ENCODE data around the gene GDF7. TPM values are rescaled to one million over a fixed set of nuclear protein-coding genes. Genes with fewer than 3 reads are reported as not detected.

The GDF7 gene
- total RNA-seq, 2 donors from 2014 or later: 0.18 to 0.25 TPM

DNA sequence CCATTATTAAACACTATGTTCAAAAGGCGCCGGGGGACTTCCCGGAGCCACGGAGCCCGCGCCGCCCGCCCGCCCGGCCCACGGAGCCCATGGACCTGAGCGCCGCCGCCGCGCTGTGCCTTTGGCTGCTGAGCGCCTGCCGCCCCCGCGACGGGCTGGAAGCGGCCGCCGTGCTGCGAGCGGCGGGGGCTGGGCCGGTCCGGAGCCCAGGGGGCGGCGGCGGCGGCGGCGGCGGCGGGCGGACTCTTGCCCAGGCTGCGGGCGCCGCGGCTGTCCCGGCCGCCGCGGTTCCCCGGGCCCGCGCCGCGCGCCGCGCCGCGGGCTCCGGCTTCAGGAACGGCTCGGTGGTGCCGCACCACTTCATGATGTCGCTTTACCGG, 197 bp downstream of the GDF7 start:
- DNase-seq (no peak), ATAC-seq (peak; percentile 19)
- intact Hi-C loops (cut with DNase I, micrococcal nuclease): loop anchor here in 1 of 2 donors (10.0 kb wide), 1 partner anchor 298 kb away; no protein-coding TSS in a partner anchor

DNA sequence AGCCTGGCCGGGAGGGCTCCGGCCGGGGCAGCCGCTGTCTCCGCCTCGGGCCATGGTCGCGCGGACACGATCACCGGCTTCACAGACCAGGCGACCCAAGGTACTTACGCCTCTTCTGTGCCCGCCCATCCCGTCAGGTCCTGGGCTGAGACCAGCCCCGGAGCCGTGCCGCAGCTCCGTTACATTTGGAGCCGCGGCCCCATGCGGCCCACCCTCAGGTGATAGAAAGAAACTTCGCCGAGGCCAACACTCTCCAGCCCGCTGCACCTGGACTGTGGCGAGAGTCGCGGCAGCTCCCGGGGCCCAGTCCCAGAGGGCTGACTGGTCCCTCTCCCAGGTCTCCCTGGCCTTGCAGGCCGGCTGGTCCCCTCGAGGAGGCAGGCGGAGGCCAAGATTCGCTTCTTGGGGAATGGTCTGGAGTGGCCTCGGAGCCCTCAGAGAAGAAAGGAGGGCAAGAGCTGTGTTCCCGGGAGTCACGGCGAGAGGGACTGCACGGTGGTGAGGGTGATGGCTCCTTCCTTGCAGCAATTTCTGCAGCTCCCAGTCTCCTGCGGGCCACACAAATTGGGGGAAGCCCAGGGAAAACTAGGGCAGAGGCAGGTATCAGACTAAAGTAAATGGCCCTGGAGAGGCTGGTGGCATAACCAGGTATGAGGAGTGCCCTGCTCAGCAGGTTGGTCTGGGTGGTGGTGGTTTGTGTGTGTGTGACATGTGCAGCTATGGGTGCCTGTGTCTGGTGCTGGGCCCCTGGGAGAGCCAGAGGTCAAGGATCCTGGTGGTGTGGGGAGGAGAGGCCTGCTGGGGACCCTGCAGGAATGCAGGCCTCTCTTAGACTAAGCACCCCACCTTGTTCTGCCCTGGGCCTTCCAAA, 822 bp downstream of the GDF7 start:
- DNase-seq: no peak
- no peak for ATAC-seq
- intact Hi-C loops (cut with DNase I, micrococcal nuclease): loop anchor here in 1 of 2 donors (10.0 kb wide), 1 partner anchor 297 kb away; no protein-coding TSS in a partner anchor

DNA sequence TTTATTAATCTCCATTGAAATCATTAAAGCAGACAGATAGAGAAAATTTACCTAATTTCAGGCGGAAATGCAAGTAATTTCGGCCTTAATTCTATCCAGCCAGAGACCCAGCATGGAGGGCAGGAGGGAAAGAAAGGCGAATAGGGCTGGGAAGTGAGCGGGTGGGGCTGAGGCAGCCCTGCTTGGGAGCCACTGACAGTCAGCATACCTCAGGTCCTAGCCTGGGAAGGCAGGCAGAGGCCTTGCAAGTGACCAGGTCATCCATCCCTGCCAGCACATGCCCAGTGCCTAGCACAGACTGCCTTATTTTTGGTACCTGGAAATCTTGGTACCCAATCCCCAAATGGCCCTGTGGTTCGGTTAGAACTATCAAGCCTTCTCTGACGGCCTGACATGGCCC, 1.5 kb downstream of the GDF7 start:
- DNase-seq: no peak
- no peak for ATAC-seq

DNA sequence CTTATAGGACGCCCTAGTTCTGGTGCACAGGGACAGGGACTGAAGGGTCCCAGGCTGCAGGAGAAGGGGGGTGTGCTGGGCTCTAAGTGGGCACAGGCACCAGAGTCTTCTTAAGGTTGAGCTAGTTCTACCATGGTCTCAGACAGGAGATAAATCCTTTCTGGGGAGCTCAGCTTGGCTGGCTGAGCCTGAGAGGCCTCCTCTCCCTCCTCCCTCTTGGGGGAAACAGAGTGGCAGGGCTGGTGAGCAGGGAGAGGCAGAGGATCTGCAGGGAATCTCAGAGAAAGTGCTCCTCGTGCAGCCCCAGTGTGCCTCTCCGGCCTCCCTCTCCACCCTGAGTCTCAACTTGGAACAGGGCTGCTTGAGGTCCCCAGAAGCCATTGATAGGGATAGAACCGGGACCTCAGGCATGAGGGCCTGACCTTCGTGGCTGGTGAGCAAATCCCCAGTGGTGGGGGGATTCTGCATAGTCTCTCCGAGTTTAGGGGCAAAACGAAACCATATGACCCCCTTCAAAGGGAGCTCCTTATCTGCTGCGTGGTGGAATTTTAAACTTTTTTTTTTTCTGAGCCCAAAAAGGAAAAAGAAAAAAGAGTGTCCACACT, 2.0 kb downstream of the GDF7 start:
- ATAC-seq (no peak), DNase-seq (no peak)
- intact Hi-C loops (cut with DNase I, micrococcal nuclease): loop anchor here in 1 of 2 donors (10.0 kb wide), 1 partner anchor 296 kb away; no protein-coding TSS in a partner anchor

More for the DNA sequence above, 1.5 kb downstream of the GDF7 start:
- intact Hi-C loops (cut with DNase I, micrococcal nuclease): loop anchor here in 1 of 2 donors (10.0 kb wide), 1 partner anchor 296 kb away; no protein-coding TSS in a partner anchor

DNA sequence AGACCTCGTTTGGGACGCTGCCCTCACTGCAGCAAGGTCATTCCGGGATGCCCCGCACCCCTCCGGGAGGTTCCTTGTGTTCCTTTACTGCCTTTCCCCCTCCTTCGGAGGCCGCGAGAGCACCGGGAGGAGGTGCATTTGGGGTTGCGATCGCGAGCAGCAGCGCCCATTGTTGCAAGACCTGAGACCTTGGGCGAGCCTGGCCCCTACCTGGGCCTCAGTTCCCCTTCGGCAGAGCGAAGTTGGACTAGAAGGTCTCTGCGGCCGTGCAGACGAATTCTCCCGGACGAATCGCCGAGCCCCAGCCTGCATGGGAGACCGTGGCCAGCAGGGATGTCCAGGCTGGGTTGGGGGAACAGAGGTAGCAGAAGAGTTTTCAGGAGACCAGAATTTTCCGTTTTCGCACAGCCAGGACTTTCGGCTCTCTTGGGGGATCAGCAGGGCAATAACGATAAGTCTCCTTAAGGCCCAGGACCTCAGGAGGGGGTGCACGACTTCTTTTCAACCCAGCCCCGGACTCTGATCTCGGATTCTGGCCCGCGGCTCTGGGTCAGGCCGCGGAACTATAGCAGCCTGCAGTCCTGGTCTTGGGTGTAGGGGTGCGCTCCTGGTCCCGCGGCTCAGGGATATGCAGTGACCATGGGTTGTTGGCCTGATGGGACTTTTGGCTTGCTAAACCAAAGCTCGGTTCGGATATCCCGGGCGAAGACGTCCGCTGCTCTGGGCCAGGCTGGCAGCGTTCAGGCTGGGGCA, 2.8 kb downstream of the GDF7 start:
- DNase-seq (no peak), ATAC-seq (no peak)
- intact Hi-C loops (cut with DNase I, micrococcal nuclease): loop anchor here in 1 of 2 donors (10.0 kb wide), 1 partner anchor 295 kb away; no protein-coding TSS in a partner anchor

DNA sequence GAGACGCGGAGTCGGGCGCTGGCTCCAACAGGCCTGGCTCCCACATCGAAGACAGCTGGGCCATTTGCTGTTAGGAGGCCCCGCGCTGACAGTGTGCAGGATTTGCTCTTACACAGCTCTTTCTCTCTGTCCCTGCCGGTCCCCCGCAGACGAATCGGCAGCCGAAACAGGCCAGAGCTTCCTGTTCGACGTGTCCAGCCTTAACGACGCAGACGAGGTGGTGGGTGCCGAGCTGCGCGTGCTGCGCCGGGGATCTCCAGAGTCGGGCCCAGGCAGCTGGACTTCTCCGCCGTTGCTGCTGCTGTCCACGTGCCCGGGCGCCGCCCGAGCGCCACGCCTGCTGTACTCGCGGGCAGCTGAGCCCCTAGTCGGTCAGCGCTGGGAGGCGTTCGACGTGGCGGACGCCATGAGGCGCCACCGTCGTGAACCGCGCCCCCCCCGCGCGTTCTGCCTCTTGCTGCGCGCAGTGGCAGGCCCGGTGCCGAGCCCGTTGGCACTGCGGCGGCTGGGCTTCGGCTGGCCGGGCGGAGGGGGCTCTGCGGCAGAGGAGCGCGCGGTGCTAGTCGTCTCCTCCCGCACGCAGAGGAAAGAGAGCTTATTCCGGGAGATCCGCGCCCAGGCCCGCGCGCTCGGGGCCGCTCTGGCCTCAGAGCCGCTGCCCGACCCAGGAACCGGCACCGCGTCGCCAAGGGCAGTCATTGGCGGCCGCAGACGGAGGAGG, 3.5 kb downstream of the GDF7 start:
- intact Hi-C loops (cut with DNase I, micrococcal nuclease): no loop called here
- peak; percentile 15 for ATAC-seq
- DNase-seq: no peak

DNA sequence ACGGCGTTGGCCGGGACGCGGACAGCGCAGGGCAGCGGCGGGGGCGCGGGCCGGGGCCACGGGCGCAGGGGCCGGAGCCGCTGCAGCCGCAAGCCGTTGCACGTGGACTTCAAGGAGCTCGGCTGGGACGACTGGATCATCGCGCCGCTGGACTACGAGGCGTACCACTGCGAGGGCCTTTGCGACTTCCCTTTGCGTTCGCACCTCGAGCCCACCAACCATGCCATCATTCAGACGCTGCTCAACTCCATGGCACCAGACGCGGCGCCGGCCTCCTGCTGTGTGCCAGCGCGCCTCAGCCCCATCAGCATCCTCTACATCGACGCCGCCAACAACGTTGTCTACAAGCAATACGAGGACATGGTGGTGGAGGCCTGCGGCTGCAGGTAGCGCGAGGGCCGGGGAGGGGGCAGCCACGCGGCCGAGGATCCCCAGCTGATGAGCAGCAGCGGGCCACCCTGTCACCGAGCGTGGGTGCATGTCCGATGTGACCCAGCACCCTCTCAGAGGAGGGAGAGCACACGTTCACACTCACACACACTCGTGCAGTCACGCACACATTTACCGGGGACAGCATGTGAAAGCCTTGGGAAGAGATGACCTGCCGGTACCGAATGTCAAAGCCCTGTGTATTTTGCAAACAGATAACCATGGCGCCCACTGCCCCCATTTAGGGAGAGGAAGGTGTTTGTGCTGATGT, 4.2 kb downstream of the GDF7 start:
- intact Hi-C loops (cut with DNase I, micrococcal nuclease): no loop called here
- ATAC-seq: no peak
- DNase-seq: no peak

DNA sequence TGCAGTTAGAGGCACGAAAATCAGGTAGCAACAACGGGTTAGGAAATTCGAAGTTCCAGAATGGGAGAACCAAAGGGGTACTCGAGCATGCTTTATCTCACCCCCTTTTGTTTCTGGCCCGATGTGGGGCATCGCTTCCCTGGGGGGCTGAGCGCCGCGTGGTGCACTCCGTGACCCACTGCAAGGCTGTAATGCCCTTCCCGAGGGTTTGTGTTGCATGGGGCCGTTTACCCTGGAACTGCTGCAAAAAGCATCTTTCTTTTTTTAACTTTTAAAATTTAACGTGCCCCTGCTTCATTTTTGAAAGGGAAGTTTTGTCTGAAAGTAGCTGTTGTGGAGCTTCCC, 4.8 kb downstream of the GDF7 start:
- ATAC-seq (no peak), DNase-seq (no peak)
- intact Hi-C loops (cut with DNase I, micrococcal nuclease): no loop called here

DNA sequence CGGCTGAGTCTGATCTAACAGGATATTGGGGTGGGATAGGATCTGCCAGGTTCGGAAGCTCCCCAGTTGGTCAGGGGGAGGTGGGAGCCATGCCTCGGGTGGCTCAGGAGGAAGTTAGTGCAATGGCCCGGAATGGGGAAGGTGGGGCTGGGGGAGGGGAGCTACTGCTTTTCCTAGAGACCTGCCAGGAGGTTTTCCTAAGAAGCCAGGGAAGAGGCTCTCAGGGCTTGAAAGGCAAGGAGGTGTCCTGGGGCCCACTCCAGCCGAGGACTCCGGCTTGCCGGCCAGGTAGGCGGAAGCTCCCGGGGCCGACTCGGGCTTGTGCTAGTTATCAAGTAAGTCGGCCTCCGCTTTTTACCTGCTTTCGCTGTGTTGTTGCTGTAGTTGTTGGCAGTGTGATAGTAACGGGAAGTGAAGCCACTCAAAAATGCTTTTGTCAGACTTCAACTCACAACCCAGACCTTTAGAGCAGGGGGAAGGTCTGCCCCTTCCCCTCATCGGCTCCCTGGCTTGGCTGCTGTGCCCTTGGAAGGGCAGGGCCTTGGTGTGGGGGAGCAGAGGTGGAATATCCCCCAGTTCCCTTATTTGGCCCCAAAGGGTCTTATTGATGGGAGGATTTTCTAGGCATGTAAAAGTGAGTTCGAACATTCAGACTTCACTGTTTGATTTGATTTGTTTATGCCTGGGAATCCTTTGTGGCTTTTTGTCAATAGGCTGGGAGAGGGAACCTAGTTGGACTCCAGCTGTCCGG, 5.4 kb downstream of the GDF7 start:
- no peak for DNase-seq
- intact Hi-C loops (cut with DNase I, micrococcal nuclease): no loop called here
- no peak for ATAC-seq

DNA sequence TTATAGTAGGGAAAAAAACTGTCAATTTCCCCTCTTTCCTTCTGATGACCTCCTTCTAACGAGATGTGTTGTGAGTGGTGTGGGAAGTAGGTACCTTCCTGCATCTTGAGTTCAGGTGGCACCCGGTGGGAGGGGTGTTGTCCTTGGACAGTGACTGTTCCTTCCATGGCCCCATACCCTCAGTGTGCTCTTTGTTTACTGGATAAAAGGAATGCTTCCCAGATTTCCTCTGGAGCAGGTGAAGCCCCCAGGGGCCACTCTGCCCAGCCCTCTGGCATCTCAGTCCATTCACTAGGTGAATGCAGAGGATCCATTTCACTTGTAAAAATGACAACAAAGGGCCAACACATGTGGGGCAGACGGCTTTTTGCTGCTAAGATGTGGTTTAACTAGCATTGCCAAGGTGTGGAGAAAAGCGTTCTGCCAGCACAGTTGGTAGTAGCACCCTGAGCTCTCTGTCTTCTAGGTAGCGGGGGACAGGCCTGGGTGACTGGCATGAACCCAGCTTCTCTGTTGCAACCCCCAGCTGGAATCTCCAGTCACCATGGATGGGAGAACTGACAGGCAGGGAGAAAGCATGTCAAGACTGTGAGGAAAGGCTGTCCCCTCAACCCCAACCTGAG, 6.9 kb downstream of the GDF7 start:
- no peak for ATAC-seq
- no peak for DNase-seq
- intact Hi-C loops (cut with DNase I, micrococcal nuclease): no loop called here

DNA sequence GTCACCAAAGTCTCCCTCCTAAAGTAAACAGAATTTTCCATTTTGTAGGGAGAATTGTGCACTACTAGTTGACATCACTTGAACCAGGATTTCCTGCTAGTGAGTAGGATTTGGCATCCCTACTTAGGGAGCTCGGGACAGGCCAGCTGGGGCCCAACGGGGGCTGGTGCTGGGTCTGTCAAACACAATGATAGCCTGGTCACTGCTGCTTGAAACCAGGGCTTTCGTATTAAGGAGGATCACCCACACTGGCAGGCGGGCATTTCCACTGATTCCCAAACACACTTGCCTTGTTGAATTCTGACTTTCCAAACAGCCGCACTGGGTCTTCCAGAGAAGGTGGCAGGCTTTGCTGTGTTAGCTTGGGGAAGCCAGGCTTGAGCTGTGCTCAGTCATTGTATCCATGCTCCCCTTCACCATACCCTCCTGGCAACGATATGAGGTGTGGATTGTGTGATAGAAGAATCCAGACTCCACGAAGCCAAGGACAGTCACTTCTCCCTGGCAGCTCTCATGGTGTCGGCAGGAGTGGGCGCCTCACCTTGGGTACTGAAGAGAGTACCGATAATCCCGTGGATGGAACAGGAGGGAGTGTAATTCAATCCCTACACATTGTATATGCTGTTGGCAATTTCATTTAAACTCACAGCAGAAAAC, 7.5 kb downstream of the GDF7 start:
- ATAC-seq: no peak
- intact Hi-C loops (cut with DNase I, micrococcal nuclease): no loop called here

DNA sequence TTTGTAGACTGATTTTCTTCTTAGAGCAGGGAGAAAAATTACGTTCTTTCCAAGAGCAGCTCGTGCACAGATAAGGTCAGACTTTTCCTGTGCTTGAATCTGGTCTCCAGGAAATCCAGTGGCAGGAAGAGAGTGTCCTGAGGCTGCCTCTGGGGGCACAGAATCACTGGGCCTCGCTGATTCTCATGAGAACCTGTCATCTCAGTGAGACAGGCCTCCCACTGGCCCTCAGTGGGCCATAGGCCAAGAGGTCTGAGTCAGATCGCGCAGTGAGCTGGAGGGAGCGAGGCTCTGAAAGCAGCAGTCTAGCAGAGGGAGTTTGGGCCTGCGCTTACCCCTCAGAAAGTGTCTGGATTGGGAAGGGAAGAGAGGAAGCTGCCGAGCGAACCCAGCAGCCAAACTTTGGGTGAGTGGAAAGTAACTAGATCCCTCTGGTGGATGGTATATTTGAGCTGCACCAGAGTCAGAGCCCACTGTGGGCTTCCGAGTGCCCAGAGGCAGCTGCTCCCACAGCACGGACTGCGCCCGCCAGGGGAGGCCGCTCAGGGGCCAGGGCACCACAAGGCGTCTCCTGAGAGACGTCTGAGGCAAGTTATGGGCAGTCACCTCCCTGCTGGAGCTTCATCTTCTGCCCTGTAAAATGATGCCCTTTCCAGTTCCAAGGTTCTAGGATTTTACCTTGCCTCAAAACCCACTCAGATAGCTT, 8.2 kb downstream of the GDF7 start:
- intact Hi-C loops (cut with DNase I, micrococcal nuclease): no loop called here
- ATAC-seq (no peak), DNase-seq (no peak)

More for the DNA sequence above, 7.5 kb downstream of the GDF7 start:
- no peak for DNase-seq

DNA sequence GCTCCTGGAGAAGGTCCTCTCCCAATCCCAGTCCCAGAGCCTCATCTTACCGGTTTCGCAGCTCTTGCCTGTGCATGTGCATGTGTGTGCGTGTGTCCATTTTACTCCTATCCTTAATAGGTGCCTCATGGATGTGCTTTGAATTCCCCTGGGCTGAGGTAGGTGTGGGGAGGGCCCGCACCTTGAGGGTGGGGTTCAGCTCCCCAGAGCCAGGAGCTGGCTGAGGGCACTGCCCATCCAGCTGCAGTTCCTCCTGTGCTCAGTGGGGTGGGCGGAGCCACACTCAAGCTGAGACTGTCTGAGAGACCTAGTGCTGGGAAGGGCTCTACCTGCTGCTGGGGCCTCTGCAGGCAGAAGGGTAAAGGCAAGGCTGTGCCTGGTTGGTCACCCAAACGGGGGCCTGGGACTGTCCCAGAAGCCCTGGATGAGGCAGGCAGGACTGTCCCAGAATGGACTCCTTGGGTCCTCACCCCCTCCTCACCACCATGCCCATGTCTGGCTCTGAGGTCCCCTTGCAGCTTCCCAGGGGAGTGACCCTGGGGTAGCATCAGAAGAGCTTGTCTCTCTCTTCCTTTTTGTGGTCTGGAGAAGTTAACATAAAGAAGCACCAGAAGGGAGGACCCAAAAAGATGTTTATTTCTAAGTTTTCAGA, 8.9 kb downstream of the GDF7 start:
- DNase-seq (peak; percentile 74 to 80), ATAC-seq (peak; percentile 93)
- intact Hi-C loops (cut with DNase I, micrococcal nuclease): no loop called here

DNA sequence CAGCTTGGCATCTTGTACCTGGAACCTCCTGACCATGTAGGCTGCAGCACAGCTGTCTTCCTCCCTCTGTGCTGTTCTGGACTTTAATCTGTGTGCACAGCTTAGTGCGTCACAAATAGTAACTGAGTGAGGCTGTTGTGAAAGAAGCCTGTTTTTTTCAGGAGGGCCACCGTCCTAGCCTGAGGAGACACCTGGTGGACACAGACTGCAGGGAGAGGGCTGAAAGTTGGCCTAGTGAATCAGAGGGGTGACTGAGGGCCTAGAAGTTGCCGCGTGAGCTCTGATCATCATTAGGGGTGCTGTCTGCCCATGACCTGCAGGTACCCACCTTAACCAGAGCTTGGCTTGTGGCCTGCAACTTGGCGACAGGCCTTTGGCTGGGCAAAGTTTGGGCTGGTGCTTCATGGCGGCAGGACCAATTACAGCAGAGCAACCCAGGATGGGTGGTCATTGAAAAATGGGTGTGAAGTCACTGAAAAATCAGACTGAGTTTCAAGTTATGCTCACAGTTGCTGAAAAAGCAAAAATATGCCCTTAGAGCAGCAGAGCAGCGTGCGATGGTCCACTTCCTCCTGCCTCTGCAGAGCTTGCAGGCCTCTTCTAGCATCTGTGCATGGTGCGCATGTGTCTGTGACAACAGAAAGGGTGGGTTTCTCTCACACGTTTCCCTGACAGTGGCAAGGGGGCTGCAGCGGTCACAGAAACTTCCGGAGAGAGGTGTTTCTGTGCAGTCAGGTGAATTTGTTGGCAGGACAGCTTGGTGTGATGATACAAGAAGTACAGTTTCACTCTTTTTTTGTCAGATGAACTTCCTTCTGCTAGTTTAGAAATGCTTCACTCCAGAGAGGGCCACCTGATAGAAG, 9.6 kb downstream of the GDF7 start:
- ATAC-seq (peak; percentile 89), DNase-seq (peak in 1 of 2 donors; percentile 55)
- intact Hi-C loops (cut with DNase I, micrococcal nuclease): no loop called here

Data from left colon (tissue), 2 donors.